Endothelial cell (in vitro differentiated cells): Measurements from ENCODE around the gene CYP2R1. TPM values are rescaled to one million over a fixed set of nuclear protein-coding genes. Genes with fewer than 3 reads are reported as not detected.

Experiments
- DNase-seq: peaks from one replicate; pipeline ENCODE4 v3.0.0; 2021; ENCODE audit warnings: low spot score
- H3K27ac Mint-ChIP-seq: one replicate; pipeline ENCODE4 v1.8.0; 2021; ENCODE audit warnings: mixed read lengths, inconsistent platforms; ENCODE audit not compliant: unreplicated experiment
- H3K27me3 Mint-ChIP-seq: one replicate; pipeline ENCODE4 v1.8.0; 2021; ENCODE audit warnings: mild to moderate bottlenecking, moderate library complexity, mixed read lengths, inconsistent platforms; ENCODE audit not compliant: unreplicated experiment
- H3K36me3 Mint-ChIP-seq: one replicate; pipeline ENCODE4 v1.8.0; 2021; ENCODE audit warnings: mild to moderate bottlenecking, low read depth, mixed read lengths, inconsistent platforms; ENCODE audit not compliant: unreplicated experiment
- H3K4me1 Mint-ChIP-seq: one replicate; pipeline ENCODE4 v1.8.0; 2021; ENCODE audit warnings: mild to moderate bottlenecking, mixed read lengths, inconsistent platforms; ENCODE audit not compliant: unreplicated experiment
- H3K4me3 Mint-ChIP-seq: one replicate; pipeline ENCODE4 v1.8.0; 2021; ENCODE audit warnings: mild to moderate bottlenecking, mixed read lengths, inconsistent platforms; ENCODE audit not compliant: unreplicated experiment
- H3K9me3 Mint-ChIP-seq: one replicate; pipeline ENCODE4 v1.8.0; 2021; ENCODE audit warnings: mixed read lengths, inconsistent platforms; ENCODE audit not compliant: unreplicated experiment
- CTCF ChIP-seq: fragments of 200-600 bp; sonication (generic); IDR thresholded peaks from one replicate; pipeline ENCODE4 v1.5.0; 2021; ENCODE audit warnings: antibody characterized with exemption; ENCODE audit not compliant: unreplicated experiment
- total RNA-seq: library from RNA; stranded (reverse); fragmentation: NEBNext Ultra II Directional; extraction: Animal tissue kit (Norgen Biotek cat#: 25700); gene quantifications from one replicate; pipeline ENCODE4 v1.2.1, GENCODE V29; 2021; ENCODE audit not compliant: unreplicated experiment

The CYP2R1 gene
- total RNA-seq, 1 donor from 2014 or later = 22.4 TPM

- Mint-ChIP-seq H3K4me1 (peaks cover 14% of the 10 kb centered on the region), H3K36me3 (no peaks in the 10 kb centered on the region), H3K4me3 (no peak overlapping the region), H3K27ac (no peak overlapping the region), H3K27me3 (peaks cover 3% of the 10 kb centered on the region), H3K9me3 (no peaks in the 10 kb centered on the region)
- peak; percentile 85 for DNase-seq
- peak; percentile 88 for TF ChIP-seq CTCF
These were observed 15.6 kb upstream of the CYP2R1 start for GRCh38 chr11:14907411-14908213.

GRCh38 chr11:14906993-14907392 lies 15.0 kb upstream of the CYP2R1 start:
- H3K4me1 Mint-ChIP-seq = peaks cover 14% of the 10 kb centered on the region
- TF ChIP-seq CTCF = no peak
- peaks cover 3% of the 10 kb centered on the region for H3K27me3 Mint-ChIP-seq
- no peak overlapping the region for H3K27ac Mint-ChIP-seq
- H3K4me3 Mint-ChIP-seq = no peak overlapping the region
- no peaks in the 10 kb centered on the region for H3K36me3 Mint-ChIP-seq
- no peaks in the 10 kb centered on the region for H3K9me3 Mint-ChIP-seq
- no peak for DNase-seq

- peaks cover 14% of the 10 kb centered on the region for H3K4me1 Mint-ChIP-seq
- no peak overlapping the region for H3K27ac Mint-ChIP-seq
- no peak for TF ChIP-seq CTCF
- no peak for DNase-seq
- peaks cover 3% of the 10 kb centered on the region for H3K27me3 Mint-ChIP-seq
- H3K9me3 Mint-ChIP-seq = no peaks in the 10 kb centered on the region
- no peaks in the 10 kb centered on the region for H3K36me3 Mint-ChIP-seq
- H3K4me3 Mint-ChIP-seq = peak overlapping the region; percentile 94
These were observed 14.5 kb upstream of the CYP2R1 start for GRCh38 chr11:14906578-14906977.

GRCh38 chr11:14905104-14906033 lies 13.3 kb upstream of the CYP2R1 start:
- Mint-ChIP-seq H3K27me3 (peaks cover 3% of the 10 kb centered on the region), H3K27ac (no peak overlapping the region), H3K4me3 (peak overlapping the region; percentile 94), H3K36me3 (no peaks in the 10 kb centered on the region), H3K9me3 (no peaks in the 10 kb centered on the region), H3K4me1 (peaks cover 14% of the 10 kb centered on the region)
- DNase-seq = peak; percentile 71
- peak; percentile 71 for TF ChIP-seq CTCF
